DMS53 (cell line): Measurements from ENCODE around the gene PHC2.

Experiments used
- DNase-seq: peaks from one replicate; lab custom pipeline; 2025; lab: John Stamatoyannopoulos, UW

PHC2 gene

GRCh38 chr1:33349081-33349759, 81.7 kb downstream of the PHC2 start:
- DNase-seq = peak; percentile 75

- DNase-seq = peak; percentile 56
These were observed 82.2 kb downstream of the PHC2 start for GRCh38 chr1:33348676-33349080.

- no peak for DNase-seq
These were observed 82.7 kb downstream of the PHC2 start for GRCh38 chr1:33348194-33348593.

- peak; percentile 77 for DNase-seq
These were observed 83.3 kb downstream of the PHC2 start for GRCh38 chr1:33347650-33347992.

GRCh38 chr1:33346927-33347649, 83.8 kb downstream of the PHC2 start:
- peak; percentile 95 for DNase-seq

- DNase-seq = no peak
These were observed 84.4 kb downstream of the PHC2 start for GRCh38 chr1:33346533-33346926.

GRCh38 chr1:33344896-33345560, 85.9 kb downstream of the PHC2 start:
- DNase-seq = no peak

GRCh38 chr1:33343539-33343938, 87.4 kb downstream of the PHC2 start:
- DNase-seq = peak; percentile 46

GRCh38 chr1:33342041-33342723, 88.7 kb downstream of the PHC2 start:
- DNase-seq = peak; percentile 99

- peak; percentile 16 for DNase-seq
These were observed 89.7 kb downstream of the PHC2 start for GRCh38 chr1:33341190-33341589.

- DNase-seq = peak; percentile 33
These were observed 91.5 kb downstream of the PHC2 start for GRCh38 chr1:33339413-33339812.

GRCh38 chr1:33338440-33339211, 92.3 kb downstream of the PHC2 start:
- DNase-seq = no peak

GRCh38 chr1:33338048-33338439, 92.9 kb downstream of the PHC2 start:
- DNase-seq = no peak

GRCh38 chr1:33337441-33337840, 93.5 kb downstream of the PHC2 start:
- no peak for DNase-seq

GRCh38 chr1:33336580-33336979, 94.3 kb downstream of the PHC2 start:
- DNase-seq = peak; percentile 60

GRCh38 chr1:33335020-33335419, 95.9 kb downstream of the PHC2 start:
- no peak for DNase-seq

- no peak for DNase-seq
These were observed 96.8 kb downstream of the PHC2 start for GRCh38 chr1:33334081-33334552.

GRCh38 chr1:33332881-33333280, 98.0 kb downstream of the PHC2 start:
- no peak for DNase-seq

GRCh38 chr1:33332357-33332789, 98.5 kb downstream of the PHC2 start:
- no peak for DNase-seq

- no peak for DNase-seq
These were observed 99.2 kb downstream of the PHC2 start for GRCh38 chr1:33331444-33332356.

GRCh38 chr1:33330906-33331305, 100.0 kb downstream of the PHC2 start:
- DNase-seq = no peak
